Stimulated activated naive B cell treated with anti-CD40 and anti-IgM and Interleukin-4, amounts not matched to agents 10 μg/mL and 1 μg/mL and 100 μg/mL, for 72 hours (primary cell): ENCODE measurements around the gene GAPT.

Experiments used
- ATAC-seq, 2 donors: fragments of 150-1000 bp; cut with Tn5 transposase; replicated peaks; 2 replicates each; pipeline ENCODE4 v1.10.0; 2021; ENCODE audit warnings: moderate library complexity in 1 of 2
- DNase-seq: peaks from one replicate; pipeline ENCODE4 v3.0.0; 2021
- H3K27ac Mint-ChIP-seq: one replicate; pipeline ENCODE4 v1.8.0; 2022; ENCODE audit warnings: mild to moderate bottlenecking, mixed read lengths
- H3K27me3 Mint-ChIP-seq, 2 donors: one replicate each; pipeline ENCODE4 v1.8.0; 2022; ENCODE audit warnings: mixed read lengths in 2 of 2
- H3K36me3 Mint-ChIP-seq, 2 donors: one replicate each; pipeline ENCODE4 v1.8.0; 2022; ENCODE audit warnings: mixed read lengths in 2 of 2, mild to moderate bottlenecking in 1 of 2
- H3K4me1 Mint-ChIP-seq, 2 donors: one replicate each; pipeline ENCODE4 v1.8.0; 2022; ENCODE audit warnings: mixed read lengths in 2 of 2, mild to moderate bottlenecking in 1 of 2
- H3K4me3 Mint-ChIP-seq, 2 donors: one replicate each; pipeline ENCODE4 v1.8.0; 2022; ENCODE audit warnings: mild to moderate bottlenecking in 2 of 2, mixed read lengths in 2 of 2, moderate library complexity in 1 of 2
- H3K9me3 Mint-ChIP-seq, 2 donors: one replicate each; pipeline ENCODE4 v1.8.0; 2022; ENCODE audit warnings: mixed read lengths in 2 of 2, mild to moderate bottlenecking in 1 of 2

The GAPT gene

GRCh38 chr5:58481066-58481676 lies 10.1 kb upstream of the GAPT start:
- Mint-ChIP-seq H3K27ac (no peak overlapping the region), H3K4me3 (no peak overlapping the region), H3K9me3 (peaks cover 0 to under 1% of the 10 kb centered on the region in 2 donors), H3K27me3 (no peaks in the 10 kb centered on the region), H3K36me3 (peaks cover under 1% of the 10 kb centered on the region in 2 donors), H3K4me1 (peaks cover 13 to 26% of the 10 kb centered on the region in 2 donors)
- no peak for ATAC-seq
- no peak for DNase-seq

GRCh38 chr5:58481828-58482227 lies 9.4 kb upstream of the GAPT start:
- H3K4me3 Mint-ChIP-seq: no peak overlapping the region
- H3K36me3 Mint-ChIP-seq: no peaks in the 10 kb centered on the region
- no peak for DNase-seq
- H3K9me3 Mint-ChIP-seq: no peaks in the 10 kb centered on the region
- no peaks in the 10 kb centered on the region for H3K27me3 Mint-ChIP-seq
- no peak for ATAC-seq
- H3K27ac Mint-ChIP-seq: no peak overlapping the region
- H3K4me1 Mint-ChIP-seq: peaks cover 11 to 26% of the 10 kb centered on the region in 2 donors

GRCh38 chr5:58482536-58482935 lies 8.7 kb upstream of the GAPT start:
- no peaks in the 10 kb centered on the region for H3K27me3 Mint-ChIP-seq
- DNase-seq: no peak
- no peaks in the 10 kb centered on the region for H3K36me3 Mint-ChIP-seq
- H3K27ac Mint-ChIP-seq: no peak overlapping the region
- peaks cover 0 to 1% of the 10 kb centered on the region in 2 donors for H3K9me3 Mint-ChIP-seq
- ATAC-seq: peak; percentile 24 to 25
- H3K4me1 Mint-ChIP-seq: peaks cover 8 to 20% of the 10 kb centered on the region in 2 donors
- H3K4me3 Mint-ChIP-seq: no peak overlapping the region

- Mint-ChIP-seq H3K9me3 (peaks cover 0 to 1% of the 10 kb centered on the region in 2 donors), H3K36me3 (no peaks in the 10 kb centered on the region), H3K27ac (no peak overlapping the region), H3K4me1 (peaks cover 7 to 21% of the 10 kb centered on the region in 2 donors), H3K27me3 (no peaks in the 10 kb centered on the region), H3K4me3 (peak overlapping the region in 1 of 2 donors; percentile 9)
- no peak for DNase-seq
- peak; percentile 42 to 62 for ATAC-seq
These were observed 6.7 kb upstream of the GAPT start for GRCh38 chr5:58484505-58484904.

- no peak for DNase-seq
- Mint-ChIP-seq H3K4me1 (peaks cover 14 to 33% of the 10 kb centered on the region in 2 donors), H3K9me3 (peaks cover 0 to 1% of the 10 kb centered on the region in 2 donors), H3K27ac (no peak overlapping the region), H3K4me3 (no peak overlapping the region), H3K27me3 (no peaks in the 10 kb centered on the region), H3K36me3 (no peaks in the 10 kb centered on the region)
- ATAC-seq: no peak
These were observed 4.9 kb upstream of the GAPT start for GRCh38 chr5:58486290-58486689.

GRCh38 chr5:58490402-58491050 lies 709 bp upstream of the GAPT start:
- H3K4me3 Mint-ChIP-seq: peak overlapping the region; percentile 49 to 61
- peak overlapping the region; percentile 3 for H3K27ac Mint-ChIP-seq
- peaks cover 0 to 1% of the 10 kb centered on the region in 2 donors for H3K9me3 Mint-ChIP-seq
- peaks cover 12 to 28% of the 10 kb centered on the region in 2 donors for H3K4me1 Mint-ChIP-seq
- H3K27me3 Mint-ChIP-seq: no peaks in the 10 kb centered on the region
- H3K36me3 Mint-ChIP-seq: peaks cover 12 to 14% of the 10 kb centered on the region in 2 donors
- ATAC-seq: peak; percentile 73 to 79
- DNase-seq: peak; percentile 17

- Mint-ChIP-seq H3K27me3 (no peaks in the 10 kb centered on the region), H3K4me3 (peak overlapping the region; percentile 59 to 66), H3K36me3 (peaks cover 28 to 32% of the 10 kb centered on the region in 2 donors), H3K27ac (peak overlapping the region; percentile 78), H3K4me1 (peaks cover 33 to 48% of the 10 kb centered on the region in 2 donors), H3K9me3 (peaks cover 3 to 5% of the 10 kb centered on the region in 2 donors)
- DNase-seq: no peak
- no peak for ATAC-seq
These were observed 1.9 kb downstream of the GAPT start for GRCh38 chr5:58493141-58493540.

GRCh38 chr5:58496488-58496887 lies 5.3 kb downstream of the GAPT start:
- peaks cover 31 to 32% of the 10 kb centered on the region in 2 donors for H3K36me3 Mint-ChIP-seq
- no peak for DNase-seq
- peak overlapping the region; percentile 57 for H3K27ac Mint-ChIP-seq
- ATAC-seq: no peak
- H3K27me3 Mint-ChIP-seq: no peaks in the 10 kb centered on the region
- H3K9me3 Mint-ChIP-seq: peaks cover 6 to 8% of the 10 kb centered on the region in 2 donors
- no peak overlapping the region for H3K4me3 Mint-ChIP-seq
- H3K4me1 Mint-ChIP-seq: peaks cover 47 to 58% of the 10 kb centered on the region in 2 donors

GRCh38 chr5:58497386-58497785 lies 6.2 kb downstream of the GAPT start:
- Mint-ChIP-seq H3K9me3 (peaks cover 6 to 8% of the 10 kb centered on the region in 2 donors), H3K27ac (peak overlapping the region; percentile 63), H3K4me3 (no peak overlapping the region), H3K36me3 (peaks cover 31 to 32% of the 10 kb centered on the region in 2 donors), H3K27me3 (no peaks in the 10 kb centered on the region), H3K4me1 (peaks cover 47 to 67% of the 10 kb centered on the region in 2 donors)
- ATAC-seq: no peak
- no peak for DNase-seq

GRCh38 chr5:58497921-58498320 lies 6.7 kb downstream of the GAPT start:
- Mint-ChIP-seq H3K36me3 (peaks cover 31 to 32% of the 10 kb centered on the region in 2 donors), H3K4me1 (peaks cover 52 to 73% of the 10 kb centered on the region in 2 donors), H3K9me3 (peaks cover 10 to 14% of the 10 kb centered on the region in 2 donors), H3K27ac (no peak overlapping the region), H3K27me3 (no peaks in the 10 kb centered on the region), H3K4me3 (no peak overlapping the region)
- ATAC-seq (no peak), DNase-seq (no peak)

- DNase-seq (no peak), ATAC-seq (peak in 1 of 2 donors; percentile 47)
- peaks cover 10 to 14% of the 10 kb centered on the region in 2 donors for H3K9me3 Mint-ChIP-seq
- peak overlapping the region; percentile 11 for H3K27ac Mint-ChIP-seq
- peaks cover 57 to 78% of the 10 kb centered on the region in 2 donors for H3K4me1 Mint-ChIP-seq
- peaks cover 31 to 32% of the 10 kb centered on the region in 2 donors for H3K36me3 Mint-ChIP-seq
- no peak overlapping the region for H3K4me3 Mint-ChIP-seq
- H3K27me3 Mint-ChIP-seq: no peaks in the 10 kb centered on the region
These were observed 7.2 kb downstream of the GAPT start for GRCh38 chr5:58498340-58498942.

GRCh38 chr5:58499231-58499630 lies 8.0 kb downstream of the GAPT start:
- peaks cover 10 to 14% of the 10 kb centered on the region in 2 donors for H3K9me3 Mint-ChIP-seq
- H3K27ac Mint-ChIP-seq: peak overlapping the region; percentile 11
- peak; percentile 31 to 59 for ATAC-seq
- peaks cover 60 to 82% of the 10 kb centered on the region in 2 donors for H3K4me1 Mint-ChIP-seq
- H3K36me3 Mint-ChIP-seq: peaks cover 30% of the 10 kb centered on the region in 2 donors
- no peaks in the 10 kb centered on the region for H3K27me3 Mint-ChIP-seq
- no peak for DNase-seq
- H3K4me3 Mint-ChIP-seq: no peak overlapping the region

- peak overlapping the region; percentile 82 for H3K27ac Mint-ChIP-seq
- no peaks in the 10 kb centered on the region for H3K27me3 Mint-ChIP-seq
- peak; percentile 64 to 76 for ATAC-seq
- peaks cover 22 to 23% of the 10 kb centered on the region in 2 donors for H3K36me3 Mint-ChIP-seq
- peaks cover 10 to 14% of the 10 kb centered on the region in 2 donors for H3K9me3 Mint-ChIP-seq
- no peak for DNase-seq
- peaks cover 65 to 88% of the 10 kb centered on the region in 2 donors for H3K4me1 Mint-ChIP-seq
- peak overlapping the region; percentile 60 to 63 for H3K4me3 Mint-ChIP-seq
These were observed 8.7 kb downstream of the GAPT start for GRCh38 chr5:58499941-58500340.

- Mint-ChIP-seq H3K27me3 (no peaks in the 10 kb centered on the region), H3K4me1 (peaks cover 62 to 87% of the 10 kb centered on the region in 2 donors), H3K27ac (no peak overlapping the region), H3K9me3 (peaks cover 9 to 10% of the 10 kb centered on the region in 2 donors), H3K4me3 (no peak overlapping the region), H3K36me3 (peaks cover 5 to 7% of the 10 kb centered on the region in 2 donors)
- DNase-seq (no peak), ATAC-seq (no peak)
These were observed 10.7 kb downstream of the GAPT start for GRCh38 chr5:58501778-58502417.
